Prostate gland (tissue), 2 donors: Measurements from ENCODE around the gene MED29. TPM values are rescaled to one million over a fixed set of nuclear protein-coding genes. Genes with fewer than 3 reads are reported as not detected.
A peak's percentile ranks its signal among the peaks of the same experiment; 100 is the strongest.

Source experiments
- DNase-seq: peaks from one replicate; pipeline ENCODE4 v3.0.0-alpha.2; 2019; ENCODE audit warnings: low spot score
- H3K27ac ChIP-seq, 2 donors: fragments of 200-600 bp; sonication (generic); 2 replicates each; pipeline ENCODE4 v1.5.1; 2017 to 2019
- H3K27me3 ChIP-seq: fragments of 200-600 bp; sonication (generic); replicated peaks from 2 replicates; pipeline ENCODE4 v1.5.1; 2019; ENCODE audit not compliant: insufficient read depth
- H3K36me3 ChIP-seq, 2 donors: fragments of 200-600 bp; sonication (generic); 1 replicate in 1 of 2; 2 replicates in 1 of 2; pipeline versions ENCODE4 v1.5.1 to v1.8.1; 2017 to 2019
- H3K4me1 ChIP-seq: fragments of 200-600 bp; sonication (generic); replicated peaks from 2 replicates; pipeline ENCODE4 v1.5.1; 2019
- H3K4me3 ChIP-seq, 2 donors: fragments of 200-600 bp; sonication (generic); 2 replicates each; pipeline ENCODE4 v1.5.1; 2017 to 2019
- H3K9me3 ChIP-seq: fragments of 200-600 bp; sonication (generic); 2 replicates; pipeline ENCODE4 v1.5.1; 2017
- POLR2A ChIP-seq: fragments of 450-650 bp; IDR thresholded peaks from one replicate; pipeline ENCODE4 v1.6.1; 2016; ENCODE audit warnings: antibody characterized with exemption, mild to moderate bottlenecking
- POLR2AphosphoS5 ChIP-seq: sonication (generic); formaldehyde crosslinking; IDR thresholded peaks from one replicate; pipeline ENCODE4 v1.6.1; 2017; ENCODE audit warnings: antibody characterized with exemption
- WGBS: methylation state at CpG from one replicate; pipeline ENCODE4 v1.1.5; 2018; 5-methylcytosine and 5-hydroxymethylcytosine counted together
- intact Hi-C: fragments of 100-400 bp; cut with DNase I; formaldehyde crosslinking; loops from one replicate; pipeline ENCODE4 v1.14.2; 2022
- total RNA-seq, 2 donors: library from RNA; depleted of rRNA; stranded (reverse); fragments of >200 nt; gene quantifications; one replicate each; pipeline ENCODE4 v1.1.0, GENCODE V29; 2016
- TF ChIP-seq, protein P1 (sequence below), 4 experiments: fragments of 200-600 bp in 2 of 4; fragments of 450-650 bp in 2 of 4; sonication (generic) in 2 of 4; IDR thresholded peaks; 1 replicate in 3 of 4; 2 replicates in 1 of 4; pipeline ENCODE4 v1.5.1; 2016 to 2019; ENCODE audit warnings: antibody characterized with exemption in 4 of 4, mild to moderate bottlenecking in 2 of 4, moderate library complexity in 2 of 4

The MED29 gene
- total RNA-seq, 2 donors from 2014 or later: 50.2 to 56.4 TPM

DNA sequence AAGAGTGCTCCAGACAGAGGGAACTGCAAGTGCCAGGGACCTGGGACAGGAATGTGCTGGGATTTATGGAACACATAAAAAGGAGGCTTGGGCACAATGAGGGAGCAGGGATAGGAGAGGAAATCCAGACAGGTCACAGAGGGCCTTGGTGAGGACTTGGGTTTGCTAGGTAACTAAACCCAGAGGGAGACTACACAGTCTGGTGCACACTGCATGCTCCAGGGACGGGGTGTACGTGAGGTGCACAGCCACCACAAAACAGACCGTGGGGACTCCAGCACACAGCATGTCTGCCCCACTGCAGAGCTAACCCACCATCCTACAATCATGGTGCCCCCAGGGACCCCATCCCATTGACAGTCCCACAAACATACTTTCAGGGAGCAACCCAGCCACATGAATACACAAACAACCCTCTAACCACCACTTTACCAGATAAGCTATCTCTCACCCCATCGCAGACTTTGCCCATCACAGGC lies 9.9 kb downstream of the MED29 start:
- Histone ChIP-seq H3K27me3 (no peaks in the 10 kb centered on the region), H3K4me3 (no peak overlapping the region), H3K27ac (peak overlapping the region; percentile 100), H3K36me3 (no peaks in the 10 kb centered on the region), H3K9me3 (no peaks in the 10 kb centered on the region), H3K4me1 (peaks cover 13% of the 10 kb centered on the region)
- 65% methylated on average over 4 of the region's 4 CpGs for WGBS
- intact Hi-C loops: no loop called here
- no peak for TF ChIP-seq POLR2A
- TF ChIP-seq, protein P1, sequence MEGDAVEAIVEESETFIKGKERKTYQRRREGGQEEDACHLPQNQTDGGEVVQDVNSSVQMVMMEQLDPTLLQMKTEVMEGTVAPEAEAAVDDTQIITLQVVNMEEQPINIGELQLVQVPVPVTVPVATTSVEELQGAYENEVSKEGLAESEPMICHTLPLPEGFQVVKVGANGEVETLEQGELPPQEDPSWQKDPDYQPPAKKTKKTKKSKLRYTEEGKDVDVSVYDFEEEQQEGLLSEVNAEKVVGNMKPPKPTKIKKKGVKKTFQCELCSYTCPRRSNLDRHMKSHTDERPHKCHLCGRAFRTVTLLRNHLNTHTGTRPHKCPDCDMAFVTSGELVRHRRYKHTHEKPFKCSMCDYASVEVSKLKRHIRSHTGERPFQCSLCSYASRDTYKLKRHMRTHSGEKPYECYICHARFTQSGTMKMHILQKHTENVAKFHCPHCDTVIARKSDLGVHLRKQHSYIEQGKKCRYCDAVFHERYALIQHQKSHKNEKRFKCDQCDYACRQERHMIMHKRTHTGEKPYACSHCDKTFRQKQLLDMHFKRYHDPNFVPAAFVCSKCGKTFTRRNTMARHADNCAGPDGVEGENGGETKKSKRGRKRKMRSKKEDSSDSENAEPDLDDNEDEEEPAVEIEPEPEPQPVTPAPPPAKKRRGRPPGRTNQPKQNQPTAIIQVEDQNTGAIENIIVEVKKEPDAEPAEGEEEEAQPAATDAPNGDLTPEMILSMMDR (IDR thresholded peaks at IDR 0.05): no peak
- TF ChIP-seq POLR2AphosphoS5: no peak
- DNase-seq: no peak

- 56% methylated on average over 25 of the region's 25 CpGs for WGBS
- Histone ChIP-seq H3K4me1 (peaks cover 13% of the 10 kb centered on the region), H3K9me3 (no peaks in the 10 kb centered on the region), H3K4me3 (no peak overlapping the region), H3K27ac (peak overlapping the region; percentile 100), H3K36me3 (no peaks in the 10 kb centered on the region), H3K27me3 (no peaks in the 10 kb centered on the region)
- intact Hi-C loops: no loop called here
- peak; percentile 33 for DNase-seq
- TF ChIP-seq POLR2A: no peak
- TF ChIP-seq, protein P1 (IDR thresholded peaks at IDR 0.05): no peak
Measured at GRCh38 chr19:39401549-39402345, 10.6 kb downstream of the MED29 start.

GRCh38 chr19:39402346-39403300 lies 11.4 kb downstream of the MED29 start:
- Histone ChIP-seq H3K4me3 (peak overlapping the region; percentile 39 to 51), H3K27ac (peak overlapping the region; percentile 100), H3K27me3 (no peaks in the 10 kb centered on the region), H3K36me3 (no peaks in the 10 kb centered on the region), H3K9me3 (no peaks in the 10 kb centered on the region), H3K4me1 (peaks cover 13% of the 10 kb centered on the region)
- TF ChIP-seq POLR2AphosphoS5: peak; percentile 90
- TF ChIP-seq, protein P1 (IDR thresholded peaks at IDR 0.05): peak in 1 of 4 experiments; percentile 25
- peak; percentile 54 for TF ChIP-seq POLR2A
- DNase-seq: peak; percentile 93
- WGBS: under 1% methylated on average over 44 of the region's 59 CpGs
- intact Hi-C loops: no loop called here

- H3K36me3 ChIP-seq: peaks cover 7 to 8% of the 10 kb centered on the region in 2 donors
- H3K9me3 ChIP-seq: no peaks in the 10 kb centered on the region
- H3K27me3 ChIP-seq: no peaks in the 10 kb centered on the region
- peak; percentile 99 for DNase-seq
- peak overlapping the region; percentile 39 to 51 for H3K4me3 ChIP-seq
- TF ChIP-seq, protein P1 (IDR thresholded peaks at IDR 0.05): peak in 2 of 4 experiments; percentile 5 to 18
- TF ChIP-seq POLR2AphosphoS5: peak; percentile 99
- peak; percentile 75 for TF ChIP-seq POLR2A
- intact Hi-C loops: no loop called here
- H3K4me1 ChIP-seq: peaks cover 8% of the 10 kb centered on the region
- WGBS: 2% methylated on average over 43 of the region's 43 CpGs
- H3K27ac ChIP-seq: peak overlapping the region; percentile 100
Measured at GRCh38 chr19:39403331-39404312, 12.4 kb downstream of the MED29 start.
